RPMI7951 (cell line): ENCODE data around the gene NDUFAB1. TPM values are rescaled to one million over a fixed set of nuclear protein-coding genes. Genes with fewer than 3 reads are reported as not detected.
"Not testable (repeated sequence)": the region's sequence is repeated elsewhere in the genome, so short reads cannot be mapped to it uniquely, and the experiment has no call there.

Experiments used
- DNase-seq: peaks from one replicate; pipeline ENCODE4 v3.0.0-alpha.2; 2012; ENCODE audit warnings: low read depth
- total RNA-seq: library from RNA; depleted of rRNA; stranded (reverse); fragments of >200 nt; shearing (Covaris generic); gene quantifications from 2 replicates; pipeline ENCODE4 v1.2.3, GENCODE V29; 2014

The NDUFAB1 gene
- total RNA-seq, 1 experiment from 2014 or later, result 176 TPM

GRCh38 chr16:23584186-23585076 lies 11.7 kb downstream of the NDUFAB1 start:
- DNase-seq, result no peak

GRCh38 chr16:23583271-23583670 lies 12.8 kb downstream of the NDUFAB1 start:
- DNase-seq, result not testable (repeated sequence)

GRCh38 chr16:23581764-23582163 lies 14.4 kb downstream of the NDUFAB1 start:
- DNase-seq, result no peak

GRCh38 chr16:23580391-23580790 lies 15.7 kb downstream of the NDUFAB1 start:
- DNase-seq, result no peak

GRCh38 chr16:23579371-23579770 lies 16.7 kb downstream of the NDUFAB1 start:
- DNase-seq, result no peak

GRCh38 chr16:23578101-23578830 lies 17.9 kb downstream of the NDUFAB1 start:
- no peak for DNase-seq

- no peak for DNase-seq
These were observed 18.6 kb downstream of the NDUFAB1 start for GRCh38 chr16:23577493-23577892.

- no peak for DNase-seq
These were observed 20.3 kb downstream of the NDUFAB1 start for GRCh38 chr16:23575834-23576233.

GRCh38 chr16:23573817-23574216 lies 22.3 kb downstream of the NDUFAB1 start:
- DNase-seq, result no peak

- DNase-seq, result no peak
These were observed 23.7 kb downstream of the NDUFAB1 start for GRCh38 chr16:23572394-23572793.

GRCh38 chr16:23571895-23572294 lies 24.2 kb downstream of the NDUFAB1 start:
- no peak for DNase-seq

- no peak for DNase-seq
These were observed 25.0 kb downstream of the NDUFAB1 start for GRCh38 chr16:23570992-23571632.

- DNase-seq, result no peak
These were observed 28.5 kb downstream of the NDUFAB1 start for GRCh38 chr16:23567602-23568001.

- peak; percentile 11 for DNase-seq
These were observed 29.4 kb downstream of the NDUFAB1 start for GRCh38 chr16:23566724-23567123.

- no peak for DNase-seq
These were observed 31.3 kb downstream of the NDUFAB1 start for GRCh38 chr16:23564575-23565363.

GRCh38 chr16:23563186-23563585 lies 32.9 kb downstream of the NDUFAB1 start:
- no peak for DNase-seq

- no peak for DNase-seq
These were observed 33.6 kb downstream of the NDUFAB1 start for GRCh38 chr16:23562505-23562904.

GRCh38 chr16:23561586-23561985 lies 34.5 kb downstream of the NDUFAB1 start:
- DNase-seq, result no peak

- peak; percentile 43 for DNase-seq
These were observed 38.1 kb downstream of the NDUFAB1 start for GRCh38 chr16:23557779-23558702.
